Fibroblast of gingiva (primary cell): Measurements from ENCODE around the gene LITAFD.
A peak's percentile ranks its signal among the peaks of the same experiment; 100 is the strongest.
"Not testable (repeated sequence)": the region's sequence is repeated elsewhere in the genome, so short reads cannot be mapped to it uniquely, and the experiment has no call there.

Source experiments
- DNase-seq: peaks from one replicate; pipeline ENCODE4 v3.0.0-alpha.2; 2011; ENCODE audit warnings: low read depth

The LITAFD gene

DNA sequence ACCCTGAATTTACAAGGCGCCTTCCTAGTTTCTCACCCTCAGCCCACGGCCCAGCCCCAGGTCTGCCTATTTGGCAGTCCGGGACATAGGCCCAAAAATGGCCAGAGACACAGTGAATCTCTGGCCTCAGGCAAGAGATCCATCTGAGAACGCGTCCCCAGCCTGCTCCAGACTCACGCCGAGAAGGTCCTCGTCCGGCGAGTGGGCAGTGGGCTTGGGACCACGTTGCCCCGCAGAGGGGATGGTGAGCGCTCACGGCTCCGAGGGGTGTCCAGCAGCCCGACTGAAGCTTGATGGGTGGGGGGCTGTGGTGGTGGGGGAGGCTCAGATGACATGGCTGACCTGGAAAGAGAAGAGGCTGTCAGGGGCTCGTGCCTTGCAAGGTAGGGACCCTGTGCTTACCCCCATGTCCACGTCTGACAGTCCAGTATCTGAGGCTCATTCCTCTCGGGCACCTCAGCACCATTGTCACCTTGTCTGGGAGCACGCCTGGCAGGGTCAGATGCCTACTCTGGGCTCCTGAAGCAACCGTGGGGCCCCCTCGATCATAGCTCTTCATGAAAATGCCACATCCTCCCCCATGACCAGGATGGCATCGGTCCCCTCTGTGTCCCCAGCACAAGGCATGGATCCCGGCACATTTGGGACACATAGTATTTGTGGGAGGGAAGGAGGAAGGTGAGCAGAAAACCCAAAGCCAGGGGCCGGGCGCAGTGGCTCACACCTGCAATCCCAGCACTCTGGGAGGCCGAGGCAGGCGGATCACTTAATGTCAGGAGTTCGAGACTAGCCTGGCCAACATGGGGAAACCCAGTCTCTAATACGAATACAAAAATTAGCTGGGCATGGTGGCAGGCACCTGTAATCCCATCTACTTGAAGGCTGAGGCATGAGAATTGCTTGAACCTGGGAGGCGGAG lies 22.9 kb upstream of the LITAFD start:
- DNase-seq = no peak

DNA sequence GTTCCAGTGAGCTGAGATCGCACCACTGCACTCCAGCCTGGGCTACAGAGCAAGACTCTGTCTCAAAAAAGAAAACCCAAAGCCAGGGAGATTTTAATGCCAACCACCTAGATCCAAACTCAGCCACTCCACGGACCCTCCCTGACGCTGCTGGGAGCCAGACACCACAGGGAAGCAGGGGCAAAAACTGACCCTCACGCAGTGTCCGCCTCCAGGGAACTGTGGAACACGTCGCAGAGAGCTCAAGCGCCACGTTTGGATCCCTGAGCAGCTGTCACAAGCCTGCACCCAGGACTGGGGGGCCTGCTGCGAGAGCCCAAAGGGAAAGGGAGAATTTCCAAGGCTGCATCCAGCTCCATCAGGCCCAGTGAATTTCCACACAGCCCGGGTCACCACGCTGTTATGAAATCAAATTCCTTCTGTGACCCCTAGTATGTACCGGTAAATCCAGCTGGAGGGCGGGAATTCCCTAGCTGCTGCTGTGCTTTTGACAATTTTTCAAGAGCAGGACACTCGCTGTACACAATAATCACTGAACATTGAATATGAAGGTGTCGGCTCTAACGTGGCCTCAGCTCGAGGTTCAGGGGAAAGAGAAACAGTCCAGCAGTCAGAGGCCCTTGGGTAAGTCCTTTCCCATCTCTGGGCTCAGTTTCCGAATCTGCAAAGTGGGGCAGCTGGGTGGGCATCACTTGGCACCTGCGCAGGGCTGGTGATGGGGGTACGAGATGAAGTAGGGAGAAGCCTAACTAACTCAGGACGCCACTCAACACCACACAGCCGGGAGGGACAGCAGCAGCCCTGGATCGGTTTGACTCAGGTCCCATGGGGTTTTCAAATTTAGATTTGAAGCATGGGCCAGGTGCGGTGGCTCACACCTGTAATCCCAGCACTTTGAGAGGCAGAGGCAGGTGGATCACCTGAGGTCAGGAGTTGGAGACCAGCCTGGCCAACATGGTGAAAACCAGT lies 22.0 kb upstream of the LITAFD start:
- DNase-seq = peak; percentile 70

DNA sequence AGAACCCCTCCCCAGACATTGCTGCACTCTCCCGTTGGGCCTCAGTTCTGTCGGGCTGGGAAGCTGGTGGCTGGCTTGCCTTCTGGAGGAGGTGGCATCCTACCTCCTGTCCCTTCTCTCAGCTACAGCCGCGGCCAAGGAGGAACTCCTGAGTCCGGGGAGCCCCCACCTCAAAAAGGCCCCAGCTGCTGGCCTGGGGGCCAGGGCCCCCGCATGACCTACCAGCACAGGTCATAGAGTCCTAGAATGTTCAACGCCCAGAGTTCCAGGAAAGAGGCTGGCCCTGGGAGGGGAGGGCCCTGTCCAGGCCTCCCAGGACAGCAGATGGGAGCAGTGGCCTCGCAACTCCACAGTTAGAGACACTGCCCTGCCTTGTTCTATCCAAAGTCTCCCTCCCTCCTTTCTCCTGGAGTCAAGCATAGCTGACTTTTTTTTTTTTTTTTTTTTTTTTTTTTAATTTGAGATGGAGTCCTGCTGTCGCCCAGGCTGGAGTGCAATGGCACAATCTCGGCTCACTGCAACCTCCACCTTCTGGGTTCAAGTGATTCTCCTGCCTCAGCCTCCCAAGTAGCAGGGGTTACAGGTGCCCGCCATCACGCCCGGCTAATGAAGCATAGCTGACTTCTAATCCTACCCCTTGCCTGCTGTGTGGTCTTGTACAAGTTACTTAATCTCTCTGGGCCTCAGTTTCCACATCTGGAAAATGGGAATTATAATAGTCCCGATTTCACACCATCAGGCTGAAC lies 20.4 kb upstream of the LITAFD start:
- no peak for DNase-seq

DNA sequence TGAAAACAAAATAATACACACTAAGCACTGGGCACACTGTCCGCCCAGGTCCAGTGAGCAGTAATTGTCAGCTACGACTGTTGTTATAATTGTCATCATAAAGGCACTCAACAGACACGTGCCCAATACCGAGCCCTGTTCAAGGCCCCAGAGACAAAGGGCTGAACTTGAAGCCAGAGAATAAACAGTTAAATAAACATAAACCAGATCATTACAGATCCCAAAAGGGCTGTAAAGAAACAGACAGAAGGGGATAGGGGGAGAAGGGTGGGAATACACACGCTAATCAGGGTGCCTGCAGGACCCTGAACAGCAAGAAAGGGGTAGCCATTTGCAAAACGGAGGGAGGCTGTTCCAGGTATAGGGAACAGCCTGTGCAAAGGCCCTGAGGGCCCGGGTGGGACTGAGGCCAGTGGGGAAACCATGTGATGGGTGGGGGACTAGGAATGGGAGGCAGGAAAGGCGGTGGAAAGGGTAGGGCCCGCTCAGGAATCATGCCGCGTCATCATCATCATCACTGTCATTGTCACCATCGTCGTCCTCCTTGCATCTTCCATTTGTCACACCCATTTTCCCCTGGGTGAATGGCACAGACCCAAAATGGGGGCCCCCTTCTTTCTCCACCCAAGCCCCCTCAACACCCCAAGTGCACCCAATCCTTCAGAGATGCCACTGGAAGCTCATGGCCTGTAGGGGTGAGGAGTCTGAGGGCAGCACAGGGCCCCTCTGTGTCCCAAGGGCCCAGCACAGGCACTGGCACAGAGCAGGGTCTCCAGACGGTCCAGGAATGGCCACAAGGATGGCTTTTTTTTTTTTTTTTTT lies 19.6 kb upstream of the LITAFD start:
- no peak for DNase-seq

DNA sequence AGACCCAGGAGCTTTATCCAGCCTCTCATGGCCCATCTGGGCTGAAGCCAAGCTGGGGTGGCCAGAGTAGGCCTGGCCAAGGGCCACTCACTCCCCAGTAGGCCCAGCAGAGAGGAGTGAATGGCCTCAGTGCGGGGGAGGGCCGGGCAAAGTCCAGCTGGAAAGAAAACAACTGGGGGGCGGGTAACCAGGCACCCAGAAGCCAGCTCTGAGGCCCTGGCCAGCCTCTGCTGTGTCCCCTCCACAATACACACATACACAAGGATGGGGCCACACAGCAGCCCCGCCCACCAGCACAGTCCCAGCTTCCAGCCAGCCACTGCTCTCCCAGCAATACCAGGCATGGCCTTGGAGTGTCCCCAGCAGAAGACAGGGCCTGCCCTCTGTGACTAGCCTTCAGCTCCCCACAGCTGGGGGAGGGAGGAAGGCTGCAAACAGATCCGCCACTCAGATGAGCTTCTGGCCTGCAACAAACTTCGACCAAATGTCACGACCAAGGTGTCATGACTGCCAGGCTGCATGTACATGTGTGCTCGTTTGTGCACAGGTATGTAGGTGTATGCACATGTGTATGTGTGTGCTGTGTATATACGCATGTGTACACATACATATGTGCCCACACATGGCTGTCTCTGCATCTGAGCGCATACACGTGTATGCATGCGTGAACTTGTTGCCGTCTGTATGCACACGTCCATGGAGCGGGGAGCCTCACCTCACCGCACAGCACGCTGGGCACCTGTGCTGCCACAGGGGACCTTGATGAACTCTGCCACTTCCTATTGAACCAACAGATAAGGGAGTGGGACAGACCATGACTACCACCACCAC lies 18.3 kb upstream of the LITAFD start:
- no peak for DNase-seq

DNA sequence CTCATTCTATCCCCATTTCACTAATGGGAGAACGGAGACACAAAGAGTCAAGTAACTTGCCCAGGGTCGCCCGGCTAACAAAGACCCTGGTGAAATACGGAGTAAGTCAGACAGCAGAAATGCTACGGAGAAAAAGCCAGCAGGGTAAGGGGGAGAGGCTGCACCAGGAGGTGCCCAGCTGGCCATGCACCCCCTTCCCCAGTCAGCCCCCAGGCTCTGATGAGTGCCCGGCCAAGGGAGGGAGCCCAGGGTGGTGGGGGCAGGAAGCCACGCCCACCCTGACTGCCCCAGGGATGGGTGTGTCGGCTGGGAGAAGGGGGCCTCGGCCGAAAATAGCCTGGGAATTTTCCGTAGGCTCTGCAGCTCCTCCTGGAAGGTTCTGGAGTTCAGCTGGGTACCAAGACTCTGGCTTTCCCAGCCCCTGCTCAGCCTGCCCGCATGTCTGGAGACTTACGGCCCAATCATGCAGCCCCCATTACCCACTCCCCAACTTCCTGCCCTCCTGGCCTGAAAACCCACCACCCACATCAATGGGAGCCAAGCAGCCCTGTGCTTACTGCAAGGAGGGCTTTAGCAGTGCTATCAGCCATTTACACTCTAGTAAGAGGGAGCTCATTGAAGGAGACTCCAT lies 17.6 kb upstream of the LITAFD start:
- DNase-seq = no peak

DNA sequence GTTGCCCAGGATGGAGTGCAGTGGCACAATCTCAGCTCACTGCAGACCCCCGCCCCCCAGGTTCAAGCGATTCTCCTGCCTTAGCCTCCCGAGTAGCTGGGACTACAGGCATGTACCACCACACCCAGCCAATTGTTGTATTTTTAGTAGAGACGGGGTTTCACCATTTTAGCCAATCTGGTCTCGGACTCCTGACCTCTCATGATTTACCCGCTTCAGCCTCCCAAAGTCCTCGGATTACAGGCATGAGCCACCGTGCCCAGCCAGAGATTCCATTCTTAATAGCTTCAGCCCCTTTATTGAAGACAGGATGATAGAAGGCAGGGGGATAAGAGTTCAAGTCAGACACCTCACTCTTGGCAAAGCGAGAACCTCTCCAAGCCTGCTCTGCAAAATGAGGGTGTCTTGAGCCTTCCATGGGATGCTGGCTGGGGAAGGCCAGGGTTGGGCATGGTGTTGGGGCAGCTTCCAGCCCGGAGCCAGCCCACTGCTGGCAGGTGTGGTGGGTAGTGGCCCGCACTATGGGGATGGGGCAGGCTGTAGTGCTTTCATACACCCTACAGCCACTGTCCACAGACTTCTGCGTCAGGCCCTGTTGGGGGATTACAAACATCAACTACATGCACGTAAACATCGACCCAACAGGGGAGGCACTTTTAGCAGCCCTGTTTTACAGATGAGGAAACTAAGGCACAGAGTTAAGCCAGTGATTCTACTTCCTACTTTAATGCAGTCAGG lies 16.8 kb upstream of the LITAFD start:
- DNase-seq = no peak

DNA sequence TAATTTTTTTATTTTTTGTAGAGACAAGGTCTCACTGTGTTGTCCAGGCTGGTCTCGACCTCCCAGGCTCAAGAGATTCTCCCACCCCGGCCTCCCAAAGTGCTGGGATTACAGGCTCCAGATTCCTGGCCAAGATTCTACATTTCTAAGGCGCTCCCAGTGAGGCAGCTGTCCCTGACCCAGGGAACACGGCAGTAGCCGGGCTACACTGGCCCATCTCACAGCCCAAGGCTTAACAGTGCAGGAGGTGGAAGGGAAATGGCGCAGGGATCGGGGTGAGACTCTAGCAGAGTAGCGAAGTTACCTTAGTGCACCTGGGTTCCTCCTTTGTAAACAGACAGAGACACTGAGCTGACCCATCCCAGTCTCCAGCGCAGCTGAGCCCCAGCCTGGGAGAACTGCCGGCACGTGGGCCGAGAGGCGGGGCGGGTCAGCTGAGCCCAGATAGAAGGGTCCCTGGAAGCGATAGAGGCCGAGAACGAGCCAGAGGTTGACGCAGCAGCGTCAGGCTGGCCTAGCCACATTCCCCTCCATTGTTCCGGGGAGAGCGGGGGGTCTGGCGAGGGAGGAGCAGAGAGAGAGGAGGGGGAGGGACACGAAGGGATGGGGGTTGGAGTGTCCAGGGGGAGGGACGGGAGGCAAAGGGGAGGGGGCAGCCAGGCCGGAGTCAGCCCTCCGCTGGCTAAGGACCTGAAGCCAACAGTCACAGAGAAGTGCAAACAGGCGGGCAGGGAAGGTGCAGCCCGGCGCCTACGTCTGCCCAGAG lies 15.8 kb upstream of the LITAFD start:
- no peak for DNase-seq

DNA sequence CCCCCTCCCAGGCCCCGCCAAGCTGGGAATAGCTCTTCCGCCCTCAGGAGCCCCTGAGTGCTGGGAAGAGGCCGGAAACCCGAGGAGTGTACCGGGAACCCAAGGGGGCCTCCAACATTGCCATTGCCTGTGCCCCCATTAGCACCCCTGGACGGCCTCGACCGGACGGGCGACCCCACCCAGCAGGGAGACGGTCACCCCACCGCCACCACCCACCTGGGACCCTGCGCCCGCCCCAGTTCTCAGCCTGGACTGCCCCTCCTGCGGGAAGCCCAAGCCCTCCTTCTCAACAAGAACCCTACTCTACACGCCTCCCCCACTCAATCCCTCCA lies 15.3 kb upstream of the LITAFD start:
- no peak for DNase-seq

DNA sequence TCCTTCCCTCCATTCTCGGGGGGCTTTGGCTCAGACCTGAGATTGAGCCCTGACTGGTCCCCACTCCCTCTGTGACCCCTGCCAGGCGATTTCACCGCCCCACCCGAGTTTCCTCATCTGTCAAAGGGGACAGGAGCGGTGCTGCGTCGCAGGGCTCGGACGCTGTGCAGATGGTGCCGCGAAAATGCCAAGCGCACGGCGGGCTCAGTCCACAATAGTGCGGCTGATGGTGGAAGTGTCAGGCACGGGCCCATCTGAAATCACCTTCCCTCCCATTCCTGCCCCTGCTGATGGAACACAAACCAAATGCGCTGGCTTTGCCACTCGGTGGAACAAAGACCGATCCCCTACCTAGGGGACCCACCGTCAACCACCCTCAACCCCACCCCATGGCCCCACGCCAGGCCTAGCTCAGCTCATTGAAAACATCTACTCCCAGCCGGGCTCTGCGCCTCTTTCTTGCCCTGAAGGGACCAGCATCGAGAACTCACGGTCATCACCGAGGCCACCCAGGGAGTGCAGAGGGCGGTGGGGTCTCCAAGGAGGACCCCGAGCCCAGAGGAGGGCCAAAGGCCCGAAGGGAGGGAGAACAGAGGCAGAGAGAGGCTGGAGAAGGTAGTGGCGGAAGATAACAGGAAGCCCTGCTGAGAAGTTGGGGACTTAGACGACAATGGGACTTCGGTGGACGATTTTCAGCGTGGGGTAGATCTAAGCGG lies 14.8 kb upstream of the LITAFD start:
- no peak for DNase-seq

DNA sequence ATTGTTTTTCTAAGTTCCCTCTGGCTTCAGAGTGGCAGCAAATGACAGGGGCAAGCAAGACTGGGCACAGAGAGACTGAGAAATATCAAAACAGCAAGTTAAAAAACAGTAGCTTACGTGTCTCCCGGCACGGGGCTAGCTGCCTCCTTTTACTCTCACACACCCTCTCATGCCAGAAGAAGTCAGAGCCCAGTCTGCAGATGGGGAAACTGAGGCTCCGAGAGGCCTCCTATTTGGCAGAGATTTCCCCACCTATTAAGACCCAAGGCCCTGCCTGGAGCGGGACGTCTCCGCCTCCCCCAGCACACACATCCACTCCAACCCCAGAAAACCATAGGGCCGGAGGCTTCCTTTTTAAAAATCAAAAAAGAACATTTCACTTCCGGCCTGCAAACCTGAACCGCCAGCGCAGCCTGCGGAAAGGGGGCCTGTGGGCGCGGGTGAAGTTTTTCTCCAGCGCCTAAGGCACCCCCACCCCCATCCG lies 14.2 kb upstream of the LITAFD start:
- no peak for DNase-seq

DNA sequence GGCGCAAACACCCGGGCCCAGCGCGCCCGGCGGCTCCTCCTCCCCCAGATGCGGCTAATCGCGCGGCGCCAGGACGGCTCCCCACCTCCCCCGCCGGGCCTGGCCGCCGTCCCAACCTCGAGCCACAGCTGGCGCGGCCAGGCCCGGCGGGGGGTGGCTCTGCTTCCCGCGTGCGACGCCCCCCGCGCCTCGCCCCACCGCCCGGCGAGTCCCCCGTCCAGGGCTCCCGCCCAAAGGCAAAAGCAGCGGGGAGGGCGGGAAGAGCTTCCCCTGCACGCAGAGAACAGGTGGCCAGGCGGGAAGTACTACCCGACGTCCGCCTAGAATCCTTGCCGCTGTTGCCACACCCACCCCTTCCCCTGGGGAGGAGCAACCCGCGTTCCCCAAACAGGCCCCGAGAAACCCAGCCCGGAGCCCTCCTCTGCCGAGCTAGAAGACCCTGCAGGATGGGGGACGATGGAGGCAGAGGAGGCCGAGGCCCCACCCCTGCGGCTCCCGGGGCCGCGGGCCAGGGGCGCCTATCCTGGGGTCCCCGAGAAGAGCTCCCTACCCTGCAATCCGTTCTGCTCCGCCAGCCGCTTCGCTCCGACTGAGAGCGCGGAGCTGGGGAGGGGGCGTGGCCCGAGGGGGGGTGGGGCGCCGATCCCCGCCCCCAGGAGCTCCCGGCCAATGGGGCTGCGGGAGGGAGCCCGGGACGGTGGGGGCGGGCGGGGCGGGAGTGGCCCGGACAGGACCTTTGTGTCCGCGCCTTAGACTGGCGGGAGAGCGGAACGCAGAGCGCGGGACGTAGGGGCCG lies 13.5 kb upstream of the LITAFD start, which contains the start of gene CARHSP1:
Gene CARHSP1 (minus strand): TSS at position 591 of the 796 bp plus-strand sequence. CDS start 9,678 bp downstream, outside the sequence.
- peak; percentile 82 for DNase-seq

DNA sequence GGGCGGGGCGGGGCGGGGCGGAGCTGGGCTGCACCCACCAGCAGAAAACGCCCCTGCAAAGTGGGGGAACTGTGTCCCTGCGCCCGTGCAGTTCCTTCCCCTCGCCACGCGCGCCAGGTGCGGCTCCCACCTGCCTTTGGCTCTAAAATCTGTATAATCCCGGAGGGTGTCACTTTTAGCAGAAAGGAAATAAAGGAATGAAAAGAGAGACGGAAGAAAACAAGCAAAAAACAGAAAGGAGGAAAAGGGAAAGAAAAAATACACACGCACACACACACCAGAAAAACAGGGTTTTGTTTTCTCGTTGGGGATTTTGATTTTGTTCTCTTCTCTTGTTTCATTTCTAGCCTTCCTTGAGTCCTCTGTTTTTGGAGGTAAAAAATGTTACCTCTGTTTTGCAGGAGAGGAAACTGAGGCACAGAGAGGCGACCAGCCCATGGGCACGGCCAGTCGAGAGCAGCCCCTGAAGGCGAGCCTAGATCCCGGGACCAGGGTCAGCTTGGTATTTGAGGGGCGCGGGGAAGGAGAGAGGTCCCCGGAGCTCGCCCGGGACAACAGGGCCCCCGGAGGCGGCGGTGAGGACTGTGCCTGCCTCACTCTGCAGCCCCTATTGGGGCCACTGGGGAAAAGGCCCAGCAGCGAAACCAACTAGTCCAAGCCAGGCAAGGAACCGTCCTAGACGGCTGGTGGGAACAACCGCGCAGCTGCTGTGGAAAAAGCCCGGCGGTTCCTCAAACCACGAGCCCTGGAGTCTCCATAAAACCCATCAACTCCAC lies 12.8 kb upstream of the LITAFD start:
- DNase-seq = no peak

DNA sequence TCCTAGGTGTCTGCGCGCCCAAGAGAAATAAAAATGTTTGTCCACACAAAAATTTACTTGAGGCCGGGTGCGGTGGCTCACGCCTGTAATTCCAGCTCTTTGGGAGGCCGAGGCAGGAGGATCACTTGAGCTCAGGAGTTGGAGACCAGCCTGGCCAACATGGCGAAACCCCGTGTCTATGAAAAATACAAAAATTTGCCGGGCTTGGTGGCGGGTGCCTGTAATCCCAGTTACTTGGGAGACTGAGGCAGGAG lies 12.2 kb upstream of the LITAFD start:
- DNase-seq = not testable (repeated sequence)

DNA sequence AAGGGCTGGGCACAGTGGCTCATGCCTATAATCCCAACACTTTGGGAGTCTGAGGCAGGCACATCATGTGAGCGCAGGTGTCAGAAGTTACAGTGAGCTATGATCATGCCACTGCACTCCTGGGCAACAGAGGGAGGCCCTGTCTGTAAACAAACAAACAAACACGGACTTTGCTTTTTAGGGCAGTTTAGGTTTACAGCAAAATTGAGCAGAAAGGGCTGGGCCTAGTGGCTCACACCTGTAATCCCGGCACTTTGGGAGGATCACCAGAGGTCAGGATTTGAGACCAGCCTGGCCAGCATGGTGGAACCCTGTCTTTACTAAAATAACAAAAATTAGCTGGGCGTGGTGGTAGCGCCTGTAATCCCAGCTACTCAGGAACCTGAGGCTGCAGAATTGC lies 10.1 kb upstream of the LITAFD start:
- DNase-seq = no peak
